Osteocyte (in vitro differentiated cells): ENCODE results near the gene EFCAB12. TPM values are rescaled to one million over a fixed set of nuclear protein-coding genes. Genes with fewer than 3 reads are reported as not detected.

ENCODE experiments used
- DNase-seq: peaks from one replicate; pipeline ENCODE4 v3.0.0; 2021; ENCODE audit warnings: mixed read lengths; ENCODE audit not compliant: unreplicated experiment; ENCODE audit errors: extremely low spot score
- H3K27ac Mint-ChIP-seq: one replicate; pipeline ENCODE4 v1.8.0; 2021; ENCODE audit warnings: mild to moderate bottlenecking, mixed read lengths; ENCODE audit not compliant: unreplicated experiment
- H3K27me3 Mint-ChIP-seq: one replicate; pipeline ENCODE4 v1.8.0; 2021; ENCODE audit warnings: mixed read lengths; ENCODE audit not compliant: unreplicated experiment
- H3K36me3 Mint-ChIP-seq: one replicate; pipeline ENCODE4 v1.8.0; 2021; ENCODE audit warnings: mixed read lengths; ENCODE audit not compliant: unreplicated experiment
- H3K4me1 Mint-ChIP-seq: one replicate; pipeline ENCODE4 v1.8.0; 2021; ENCODE audit warnings: mixed read lengths; ENCODE audit not compliant: unreplicated experiment
- H3K4me3 Mint-ChIP-seq: one replicate; pipeline ENCODE4 v1.8.0; 2021; ENCODE audit warnings: mild to moderate bottlenecking, moderate library complexity, mixed read lengths; ENCODE audit not compliant: unreplicated experiment
- H3K9me3 Mint-ChIP-seq: one replicate; pipeline ENCODE4 v1.8.0; 2021; ENCODE audit warnings: mixed read lengths; ENCODE audit not compliant: unreplicated experiment
- total RNA-seq: library from RNA; stranded (reverse); gene quantifications from 2 replicates; pipeline ENCODE4 v1.2.1, GENCODE V29; 2021
- TF ChIP-seq, protein P1 (sequence below): fragments of 200-600 bp; sonication (generic); IDR thresholded peaks from 2 replicates; pipeline ENCODE4 v1.5.0; 2021; ENCODE audit warnings: antibody characterized with exemption, mild to moderate bottlenecking, moderate library complexity

The EFCAB12 gene
- total RNA-seq, 1 donor from 2014 or later = 0.30 TPM

DNA sequence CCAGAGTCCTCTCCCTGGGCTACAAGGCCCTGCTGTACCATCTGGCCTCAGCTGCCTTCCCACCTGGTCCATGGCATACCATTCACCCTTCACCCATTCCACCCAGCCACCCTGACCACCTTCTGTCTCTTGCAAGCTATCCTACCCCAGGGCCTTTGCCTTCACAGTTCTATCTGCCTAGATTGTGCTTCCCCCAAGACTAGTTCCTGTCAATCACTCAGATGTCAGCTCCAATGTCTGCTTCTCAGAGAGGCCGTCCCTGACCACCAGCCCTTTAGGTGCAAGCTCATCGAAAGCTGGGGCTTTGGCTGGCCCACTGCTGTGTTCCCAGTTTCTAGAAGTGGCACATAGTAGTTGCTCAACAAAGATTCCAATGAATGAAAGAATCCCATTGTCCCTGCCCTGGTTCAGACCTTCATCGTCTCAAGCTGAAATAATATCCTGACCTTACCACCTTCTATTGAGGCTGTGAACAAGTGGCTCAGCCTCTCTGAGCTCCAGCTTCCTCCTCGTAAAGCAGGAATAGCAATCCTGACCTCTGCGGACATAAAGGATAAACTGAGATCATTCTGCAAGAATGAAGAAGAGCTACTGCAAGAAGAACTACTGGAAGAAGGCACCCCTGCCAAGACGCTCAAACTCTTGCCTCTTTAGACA lies 15.8 kb downstream of the EFCAB12 start:
- H3K27me3 Mint-ChIP-seq = peaks cover 6% of the 10 kb centered on the region
- no peak overlapping the region for H3K4me3 Mint-ChIP-seq
- no peaks in the 10 kb centered on the region for H3K36me3 Mint-ChIP-seq
- TF ChIP-seq, protein P1, sequence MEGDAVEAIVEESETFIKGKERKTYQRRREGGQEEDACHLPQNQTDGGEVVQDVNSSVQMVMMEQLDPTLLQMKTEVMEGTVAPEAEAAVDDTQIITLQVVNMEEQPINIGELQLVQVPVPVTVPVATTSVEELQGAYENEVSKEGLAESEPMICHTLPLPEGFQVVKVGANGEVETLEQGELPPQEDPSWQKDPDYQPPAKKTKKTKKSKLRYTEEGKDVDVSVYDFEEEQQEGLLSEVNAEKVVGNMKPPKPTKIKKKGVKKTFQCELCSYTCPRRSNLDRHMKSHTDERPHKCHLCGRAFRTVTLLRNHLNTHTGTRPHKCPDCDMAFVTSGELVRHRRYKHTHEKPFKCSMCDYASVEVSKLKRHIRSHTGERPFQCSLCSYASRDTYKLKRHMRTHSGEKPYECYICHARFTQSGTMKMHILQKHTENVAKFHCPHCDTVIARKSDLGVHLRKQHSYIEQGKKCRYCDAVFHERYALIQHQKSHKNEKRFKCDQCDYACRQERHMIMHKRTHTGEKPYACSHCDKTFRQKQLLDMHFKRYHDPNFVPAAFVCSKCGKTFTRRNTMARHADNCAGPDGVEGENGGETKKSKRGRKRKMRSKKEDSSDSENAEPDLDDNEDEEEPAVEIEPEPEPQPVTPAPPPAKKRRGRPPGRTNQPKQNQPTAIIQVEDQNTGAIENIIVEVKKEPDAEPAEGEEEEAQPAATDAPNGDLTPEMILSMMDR = no peak
- no peak for DNase-seq
- H3K9me3 Mint-ChIP-seq = no peaks in the 10 kb centered on the region
- H3K4me1 Mint-ChIP-seq = peaks cover 4% of the 10 kb centered on the region
- no peak overlapping the region for H3K27ac Mint-ChIP-seq

DNA sequence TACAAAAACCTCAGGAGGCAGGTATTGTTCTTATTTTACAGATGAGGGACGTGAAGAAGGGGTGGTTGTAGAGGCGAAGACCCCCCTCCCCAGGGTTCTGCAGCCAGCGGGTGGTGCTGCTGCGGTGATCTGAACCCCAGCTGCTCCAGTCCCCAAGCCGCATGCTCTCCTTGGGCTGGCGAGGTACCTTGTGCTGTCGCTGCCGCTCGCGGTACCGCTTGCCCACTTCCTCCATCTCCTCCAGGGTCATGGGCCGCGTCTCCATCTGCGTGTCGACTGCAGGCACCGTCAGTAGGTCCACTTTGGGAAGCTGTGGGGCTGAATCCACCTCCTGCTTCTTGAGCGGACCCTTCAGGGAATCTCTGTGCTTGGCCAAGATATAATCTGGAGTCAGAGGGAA lies 17.5 kb downstream of the EFCAB12 start:
- no peaks in the 10 kb centered on the region for H3K9me3 Mint-ChIP-seq
- no peaks in the 10 kb centered on the region for H3K36me3 Mint-ChIP-seq
- no peak overlapping the region for H3K27ac Mint-ChIP-seq
- H3K4me3 Mint-ChIP-seq = no peak overlapping the region
- no peak for DNase-seq
- TF ChIP-seq, protein P1 = no peak
- H3K4me1 Mint-ChIP-seq = peaks cover 4% of the 10 kb centered on the region
- H3K27me3 Mint-ChIP-seq = peaks cover 9% of the 10 kb centered on the region

GRCh38 chr3:129409541-129409940 lies 18.9 kb downstream of the EFCAB12 start:
- H3K4me3 Mint-ChIP-seq = no peak overlapping the region
- no peak for DNase-seq
- peaks cover 4% of the 10 kb centered on the region for H3K4me1 Mint-ChIP-seq
- H3K27ac Mint-ChIP-seq = no peak overlapping the region
- no peaks in the 10 kb centered on the region for H3K36me3 Mint-ChIP-seq
- TF ChIP-seq, protein P1 = no peak
- peaks cover 6% of the 10 kb centered on the region for H3K27me3 Mint-ChIP-seq
- H3K9me3 Mint-ChIP-seq = no peaks in the 10 kb centered on the region

DNA sequence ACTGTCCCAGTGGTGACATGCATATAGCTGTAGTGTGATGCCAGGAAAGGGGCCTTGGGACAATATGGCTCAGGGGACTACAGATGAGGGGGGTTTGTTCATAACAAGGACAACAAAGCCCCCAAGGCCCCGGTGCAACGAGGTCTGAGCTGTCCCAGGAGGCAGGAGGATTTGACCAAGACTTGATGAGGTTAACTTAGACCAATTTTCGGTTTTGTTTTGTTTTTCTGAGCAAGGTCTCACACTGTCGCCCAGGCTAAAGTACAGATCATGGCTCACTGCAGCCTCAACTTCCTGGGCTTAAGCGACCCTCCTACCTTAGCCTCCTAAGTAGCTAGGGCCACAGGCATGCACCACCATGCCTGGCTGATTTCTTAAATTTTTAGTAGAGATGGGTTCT lies 23.8 kb downstream of the EFCAB12 start:
- H3K4me1 Mint-ChIP-seq = no peaks in the 10 kb centered on the region
- no peak overlapping the region for H3K4me3 Mint-ChIP-seq
- no peaks in the 10 kb centered on the region for H3K36me3 Mint-ChIP-seq
- H3K9me3 Mint-ChIP-seq = no peaks in the 10 kb centered on the region
- H3K27me3 Mint-ChIP-seq = peaks cover 4% of the 10 kb centered on the region
- DNase-seq = no peak
- no peak overlapping the region for H3K27ac Mint-ChIP-seq
- TF ChIP-seq, protein P1 = no peak

GRCh38 chr3:129404130-129404529 lies 24.3 kb downstream of the EFCAB12 start:
- H3K4me3 Mint-ChIP-seq = no peak overlapping the region
- no peak for DNase-seq
- TF ChIP-seq, protein P1 = no peak
- H3K27me3 Mint-ChIP-seq = peaks cover 4% of the 10 kb centered on the region
- no peaks in the 10 kb centered on the region for H3K36me3 Mint-ChIP-seq
- no peaks in the 10 kb centered on the region for H3K9me3 Mint-ChIP-seq
- H3K4me1 Mint-ChIP-seq = no peaks in the 10 kb centered on the region
- no peak overlapping the region for H3K27ac Mint-ChIP-seq
